Measurements from ENCODE around the gene RDH5.

The RDH5 gene

GRCh38 chr12:55720071-55720564 lies at the start of gene RDH5:
Gene RDH5, plus strand, starts transcription at chr12:55720393. Its CDS starts 792 bp downstream, at chr12:55721185.
- DNase-seq: no peak

- no peak for DNase-seq
Observed at GRCh38 chr12:55671746-55672145, 48.4 kb upstream of the RDH5 start.

- no peak for DNase-seq
Observed at GRCh38 chr12:55673638-55674037, 46.6 kb upstream of the RDH5 start.

GRCh38 chr12:55675666-55676065 lies 44.5 kb upstream of the RDH5 start:
- no peak for DNase-seq

GRCh38 chr12:55676707-55677106 lies 43.5 kb upstream of the RDH5 start:
- DNase-seq: no peak

GRCh38 chr12:55679691-55680090 lies 40.5 kb upstream of the RDH5 start:
- no peak for DNase-seq

GRCh38 chr12:55681142-55682077 lies 38.8 kb upstream of the RDH5 start:
- DNase-seq: peak; percentile 92

GRCh38 chr12:55682087-55682796 lies 38.0 kb upstream of the RDH5 start:
- DNase-seq: peak; percentile 58

- DNase-seq: no peak
Observed at GRCh38 chr12:55683676-55684075, 36.5 kb upstream of the RDH5 start.

GRCh38 chr12:55684761-55685370 lies 35.3 kb upstream of the RDH5 start:
- DNase-seq: no peak

GRCh38 chr12:55685671-55686070 lies 34.5 kb upstream of the RDH5 start:
- no peak for DNase-seq

GRCh38 chr12:55686366-55687010 lies 33.7 kb upstream of the RDH5 start:
- DNase-seq: no peak

GRCh38 chr12:55687746-55688145 lies 32.4 kb upstream of the RDH5 start:
- no peak for DNase-seq

- DNase-seq: no peak
Observed at GRCh38 chr12:55688716-55689655, 31.2 kb upstream of the RDH5 start.

GRCh38 chr12:55692631-55693322 lies 27.4 kb upstream of the RDH5 start:
- DNase-seq: no peak

GRCh38 chr12:55693323-55694187 lies 26.6 kb upstream of the RDH5 start:
- DNase-seq: no peak

GRCh38 chr12:55694188-55694515 lies 26.0 kb upstream of the RDH5 start:
- DNase-seq: no peak

- no peak for DNase-seq
Observed at GRCh38 chr12:55694651-55695050, 25.5 kb upstream of the RDH5 start.

GRCh38 chr12:55695349-55695748 lies 24.8 kb upstream of the RDH5 start:
- DNase-seq: no peak

- no peak for DNase-seq
Observed at GRCh38 chr12:55696141-55696540, 24.1 kb upstream of the RDH5 start.
